Suprapubic skin (tissue), 3 donors: ENCODE data around the gene FOSB.
A peak's percentile ranks its signal among the peaks of the same experiment; 100 is the strongest.

Experiments
- EP300 ChIP-seq: sonication (generic); formaldehyde crosslinking; IDR thresholded peaks from one replicate; pipeline ENCODE4 v1.6.1; 2017; ENCODE audit warnings: antibody characterized with exemption
- POLR2A ChIP-seq, 2 donors: fragments of 450-650 bp; IDR thresholded peaks; one replicate each; pipeline ENCODE4 v1.6.1; 2017; ENCODE audit warnings: antibody characterized with exemption in 2 of 2, mild to moderate bottlenecking in 2 of 2, moderate library complexity in 2 of 2
- TF ChIP-seq, protein P1 (sequence below), 2 donors: fragments of 200-600 bp in 1 of 2; fragments of 450-650 bp in 1 of 2; sonication (generic) in 1 of 2; IDR thresholded peaks; one replicate each; pipeline ENCODE4 v1.5.1; 2016 to 2019; ENCODE audit warnings: antibody characterized with exemption in 2 of 2, mild to moderate bottlenecking in 1 of 2, moderate library complexity in 1 of 2

DNA sequence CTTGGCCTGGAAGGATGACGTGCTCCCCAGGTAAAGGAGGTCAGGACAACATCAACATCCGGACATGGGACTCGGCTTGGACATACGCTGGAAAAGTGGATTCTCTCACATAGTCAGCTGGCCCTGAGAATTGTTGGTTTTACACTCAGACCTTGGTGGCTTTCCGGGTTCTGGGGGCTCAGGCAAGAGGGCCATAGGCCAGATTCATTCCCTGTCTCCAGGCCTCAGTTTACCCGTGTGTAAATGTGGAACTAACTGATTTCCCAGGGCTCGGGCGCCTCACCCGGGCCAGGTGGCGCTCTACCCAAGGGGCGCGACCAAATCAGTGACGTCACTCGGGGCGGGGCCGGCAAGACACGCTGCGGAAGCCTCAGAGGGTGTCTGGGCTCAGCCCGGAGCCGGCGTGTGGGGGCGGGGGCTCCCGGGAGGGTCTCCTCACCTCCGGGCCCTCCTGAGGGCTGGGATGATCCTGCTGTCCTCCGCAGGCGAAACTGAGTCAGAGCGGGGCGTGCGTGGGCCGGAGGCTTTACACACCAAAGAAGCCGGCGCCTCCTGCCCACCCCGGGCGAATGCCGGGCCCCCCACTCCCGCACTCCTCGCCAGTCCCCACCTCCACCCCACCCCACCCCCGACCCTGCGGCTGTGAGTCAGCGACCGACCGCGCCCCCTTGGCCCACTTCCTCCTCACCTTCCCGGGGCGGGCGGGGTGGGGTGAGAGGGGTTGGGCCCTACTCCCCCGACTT, 38.6 kb downstream of the FOSB start:
- TF ChIP-seq, protein P1, sequence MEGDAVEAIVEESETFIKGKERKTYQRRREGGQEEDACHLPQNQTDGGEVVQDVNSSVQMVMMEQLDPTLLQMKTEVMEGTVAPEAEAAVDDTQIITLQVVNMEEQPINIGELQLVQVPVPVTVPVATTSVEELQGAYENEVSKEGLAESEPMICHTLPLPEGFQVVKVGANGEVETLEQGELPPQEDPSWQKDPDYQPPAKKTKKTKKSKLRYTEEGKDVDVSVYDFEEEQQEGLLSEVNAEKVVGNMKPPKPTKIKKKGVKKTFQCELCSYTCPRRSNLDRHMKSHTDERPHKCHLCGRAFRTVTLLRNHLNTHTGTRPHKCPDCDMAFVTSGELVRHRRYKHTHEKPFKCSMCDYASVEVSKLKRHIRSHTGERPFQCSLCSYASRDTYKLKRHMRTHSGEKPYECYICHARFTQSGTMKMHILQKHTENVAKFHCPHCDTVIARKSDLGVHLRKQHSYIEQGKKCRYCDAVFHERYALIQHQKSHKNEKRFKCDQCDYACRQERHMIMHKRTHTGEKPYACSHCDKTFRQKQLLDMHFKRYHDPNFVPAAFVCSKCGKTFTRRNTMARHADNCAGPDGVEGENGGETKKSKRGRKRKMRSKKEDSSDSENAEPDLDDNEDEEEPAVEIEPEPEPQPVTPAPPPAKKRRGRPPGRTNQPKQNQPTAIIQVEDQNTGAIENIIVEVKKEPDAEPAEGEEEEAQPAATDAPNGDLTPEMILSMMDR (IDR thresholded peaks at IDR 0.05), result peak in 1 of 2 donors; percentile 30
- TF ChIP-seq POLR2A (IDR thresholded peaks at IDR 0.05) (peak in 1 of 2 donors; percentile 56), EP300 (no peak)
